ENCODE data around the gene NOA1. TPM values are rescaled to one million over a fixed set of nuclear protein-coding genes. Genes with fewer than 3 reads are reported as not detected.

NOA1 gene
- polyA plus RNA-seq, 4 donors: 11.4 to 28.6 (median 15.2) TPM

GRCh38 chr4:56914336-56914735, 63.1 kb downstream of the NOA1 start:
- Histone ChIP-seq H3K4me3 (ENCODE audit: low read depth in 1 of 3, low read length in 3 of 3) (no peak overlapping the region), H3K9me3 (ENCODE audit: control insufficient read depth in 2 of 2, insufficient read depth in 1 of 2, low read depth in 1 of 2, low read length in 1 of 2) (no peaks in the 10 kb centered on the region), H3K4me1 (ENCODE audit: control insufficient read depth in 3 of 3, insufficient read depth in 2 of 3, low read depth in 1 of 3, low read length in 2 of 3) (peaks cover 1 to 16% (median 5%) of the 10 kb centered on the region in 3 donors), H3K36me3 (ENCODE audit: control insufficient read depth in 3 of 3, insufficient read depth in 2 of 3, low read depth in 1 of 3, low read length in 3 of 3) (peaks cover 0 to 31% (median 6%) of the 10 kb centered on the region in 3 donors), H3K27ac (ENCODE audit: low read depth in 1 of 3, low read length in 2 of 3) (no peak overlapping the region), H3K27me3 (ENCODE audit: control insufficient read depth in 3 of 3, insufficient read depth in 3 of 3, low read length in 3 of 3) (no peaks in the 10 kb centered on the region)
- no peak for DNase-seq
- 63 to 76% (median 63%) methylated on average over 3 of the region's 3 CpGs for WGBS, 3 donors
- FAIRE-seq: no peak

Other genes starting within 250 kb of the NOA1 start
- 1 to 10 TPM in 1 of 4 donors, under 1 TPM in 2, not detected in 1; 0.51 to 7.0 (median 0.52) TPM for gene SPINK2, start 155.9 kb downstream of the NOA1 start, polyA plus RNA-seq
- gene REST, start 69.7 kb downstream of the NOA1 start, polyA plus RNA-seq: 10 to 100 TPM in 1 of 4 donors, 1 to 10 TPM in 3; 3.8 to 24.2 (median 4.8) TPM
- gene POLR2B, start 1.3 kb upstream of the NOA1 start, polyA plus RNA-seq: 10 to 100 TPM; 35.6 to 74.5 (median 38.7) TPM
- gene IGFBP7, start 132.8 kb upstream of the NOA1 start, polyA plus RNA-seq: 100 to 1,000 TPM in 1 of 4 donors, 10 to 100 TPM in 2, 1 to 10 TPM in 1; 8.9 to 240 (median 50.5) TPM

Data from small intestine (tissue), 7 donors.